Stimulated activated CD4-positive, alpha-beta T cell treated with anti-CD3 and anti-CD28 coated beads, Interleukin-4, amount 100 ng/mL, for 1 hour (primary cell): ENCODE results near the gene RNF4.
"Not testable (repeated sequence)": the region's sequence is repeated elsewhere in the genome, so short reads cannot be mapped to it uniquely, and the experiment has no call there.

Experiments used
- DNase-seq: peaks from one replicate; pipeline ENCODE4 v3.0.0-alpha.2; 2020

RNF4 gene

DNA sequence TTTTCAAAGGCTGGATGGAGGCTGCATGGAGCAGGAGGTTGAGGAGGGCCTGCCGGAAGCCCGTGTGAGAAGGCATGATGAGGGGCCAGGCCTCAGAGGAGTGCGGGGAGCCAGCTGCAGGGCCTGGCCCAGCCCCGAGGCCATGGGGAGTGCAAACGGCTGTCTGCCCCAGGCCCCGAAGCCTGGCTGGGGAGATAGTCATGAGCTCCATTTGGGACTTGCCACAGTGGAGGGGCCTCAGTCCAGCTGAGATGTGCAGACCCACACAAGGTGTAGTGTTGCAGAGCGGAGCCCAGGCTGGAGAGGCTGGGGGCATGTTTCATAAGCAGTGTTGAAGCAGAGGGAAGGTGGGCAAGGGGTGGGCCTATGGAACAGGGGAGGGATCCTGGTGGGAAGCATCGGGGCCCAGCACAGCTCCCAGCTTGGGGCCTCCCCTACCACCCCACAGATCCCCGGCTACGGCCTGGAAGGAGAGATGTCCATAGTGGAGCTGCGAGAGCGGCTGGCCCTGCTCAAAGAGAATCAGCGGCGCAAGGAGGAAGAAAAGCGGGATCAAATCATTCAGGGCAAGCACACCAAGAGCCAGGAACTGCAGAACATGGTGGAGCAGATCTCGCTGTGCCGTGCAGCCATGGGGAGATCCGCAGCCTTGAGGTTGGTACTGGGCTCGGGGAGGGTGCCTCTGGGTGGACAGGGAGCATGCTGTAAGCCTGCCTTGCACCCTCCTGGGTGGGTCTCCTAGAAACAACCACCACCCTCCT is 9.1 kb upstream of the RNF4 start:
- no peak for DNase-seq

DNA sequence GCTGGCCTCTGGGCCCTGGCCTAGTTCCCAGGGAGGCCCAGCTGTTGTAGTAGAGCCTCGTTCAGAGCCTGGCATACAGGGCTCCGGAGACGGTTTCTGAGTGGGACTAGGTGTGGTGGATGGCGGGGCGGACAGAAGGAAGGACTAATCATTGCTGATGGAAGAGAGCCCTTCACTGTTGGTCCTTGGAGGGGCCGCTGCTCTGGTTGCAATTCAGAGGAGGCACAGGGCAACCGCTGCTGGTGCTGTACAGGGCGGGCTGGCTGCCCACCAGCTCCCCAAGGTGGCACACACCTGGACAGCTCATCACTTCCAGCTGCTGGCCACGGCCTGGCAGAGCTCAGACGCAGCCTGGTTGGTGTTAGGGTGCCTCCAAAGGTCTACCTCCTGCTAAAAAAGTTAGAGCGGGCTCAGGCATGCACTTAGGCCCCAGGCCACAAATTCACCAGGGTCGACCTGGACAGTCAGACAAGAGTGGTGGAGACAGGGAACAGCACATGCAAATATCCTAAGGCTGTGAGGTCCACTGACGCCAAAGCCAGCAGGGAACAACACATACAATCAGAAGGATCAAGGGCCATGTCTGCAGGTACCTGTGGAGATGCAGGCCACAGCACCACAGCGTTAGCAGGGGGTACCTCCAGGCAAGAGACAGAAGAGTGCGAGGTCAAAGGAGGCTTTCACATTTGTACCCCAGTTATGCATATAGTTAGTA is 7.5 kb upstream of the RNF4 start:
- DNase-seq, result no peak

DNA sequence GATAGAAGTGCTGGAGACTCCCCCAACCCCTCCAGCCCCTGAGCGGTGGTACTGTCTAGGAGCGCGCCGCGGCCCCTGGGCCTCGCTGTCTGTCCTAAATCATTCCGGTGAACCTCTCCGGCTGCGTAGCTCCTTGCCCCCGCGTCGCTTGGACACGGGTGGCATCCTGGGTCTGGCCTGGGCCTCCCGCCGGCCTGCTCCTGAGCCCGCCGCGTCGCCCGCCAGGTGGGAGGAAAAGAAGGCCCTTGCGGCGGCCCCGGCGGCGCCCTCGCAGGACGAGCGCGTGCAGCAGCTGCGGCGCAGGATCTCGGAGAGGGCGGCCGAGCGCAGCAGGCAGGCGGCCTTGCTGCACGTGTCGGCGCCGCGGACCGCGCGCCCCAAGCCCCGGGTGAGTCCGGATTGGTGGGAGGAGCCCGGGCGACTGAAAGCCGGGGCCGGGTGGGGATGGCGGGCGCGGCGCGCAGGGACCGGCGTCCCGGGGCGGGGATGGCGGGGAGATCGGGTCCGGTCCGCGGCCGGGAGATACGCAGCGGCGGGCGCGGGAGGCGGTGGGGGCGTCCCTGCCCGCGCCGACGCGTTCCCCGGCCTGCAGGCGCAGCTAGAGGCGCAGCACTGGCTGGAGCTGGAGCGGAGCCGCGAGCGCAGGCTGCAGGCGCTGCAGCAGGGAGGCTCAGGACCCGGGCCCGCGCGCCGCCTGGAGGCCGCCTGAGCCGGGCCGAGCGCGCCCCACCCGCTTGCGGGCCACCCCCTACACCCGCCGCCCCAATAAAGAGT is 6.5 kb upstream of the RNF4 start:
- DNase-seq, result peak; percentile 72

DNA sequence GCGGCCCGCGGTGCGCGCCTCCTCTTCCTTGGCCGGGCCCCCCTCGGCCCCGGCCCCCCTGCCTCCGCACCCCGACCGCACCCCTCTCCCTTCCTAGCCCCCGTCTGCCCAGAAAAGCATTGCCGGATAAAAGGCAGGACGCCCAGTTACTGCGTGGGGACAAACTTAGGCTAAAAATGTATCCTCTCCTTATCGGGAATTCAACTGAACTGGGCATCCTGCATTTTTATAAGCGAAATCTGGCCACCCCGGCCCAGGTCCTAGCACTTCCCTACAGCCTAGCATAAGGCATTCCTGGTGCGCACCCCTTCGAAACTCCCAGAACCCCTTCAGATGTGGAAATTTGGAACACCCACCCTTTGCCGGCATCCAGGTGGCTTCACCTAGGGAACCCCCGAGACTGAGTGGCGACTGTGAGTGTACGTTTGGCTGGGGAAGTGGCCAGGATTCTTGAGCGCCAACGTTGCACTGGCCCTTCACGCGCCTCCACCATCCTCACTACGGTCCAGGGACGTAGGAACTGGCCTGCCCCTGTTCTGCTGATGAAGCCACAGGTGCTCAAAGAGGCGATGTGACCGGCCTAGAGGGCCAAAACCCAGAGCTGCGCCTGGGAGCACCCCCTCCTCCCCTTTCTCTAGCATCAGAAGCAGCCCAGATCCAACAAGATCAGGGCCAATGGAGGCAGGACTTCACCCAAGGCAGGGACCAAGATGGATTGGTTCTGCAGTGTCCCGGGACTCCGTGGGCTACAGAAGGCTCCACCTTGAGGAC is 5.7 kb upstream of the RNF4 start:
- no peak for DNase-seq

DNA sequence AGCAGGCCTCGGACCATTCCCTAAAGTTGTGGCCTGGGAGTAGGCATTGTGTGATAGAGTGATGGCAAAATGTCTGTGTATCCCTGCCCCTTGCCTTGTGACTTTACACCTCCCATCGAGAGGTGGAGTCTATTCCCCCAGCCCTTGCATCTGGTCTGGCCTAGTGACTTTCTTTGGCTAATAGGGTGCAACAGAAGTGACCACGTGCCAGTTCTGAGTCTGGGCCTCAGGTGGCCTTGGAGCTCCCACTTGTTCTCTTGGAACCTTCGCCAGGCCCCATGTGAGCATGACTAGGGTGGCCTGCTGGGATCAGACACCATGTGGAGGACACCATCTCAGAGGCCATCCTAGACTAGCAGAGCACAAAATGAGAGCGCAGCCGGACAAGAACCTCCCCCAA is 3.9 kb upstream of the RNF4 start:
- no peak for DNase-seq

- not testable (repeated sequence) for DNase-seq
These were observed 3.4 kb upstream of the RNF4 start for GRCh38 chr4:2465544-2465943.

DNA sequence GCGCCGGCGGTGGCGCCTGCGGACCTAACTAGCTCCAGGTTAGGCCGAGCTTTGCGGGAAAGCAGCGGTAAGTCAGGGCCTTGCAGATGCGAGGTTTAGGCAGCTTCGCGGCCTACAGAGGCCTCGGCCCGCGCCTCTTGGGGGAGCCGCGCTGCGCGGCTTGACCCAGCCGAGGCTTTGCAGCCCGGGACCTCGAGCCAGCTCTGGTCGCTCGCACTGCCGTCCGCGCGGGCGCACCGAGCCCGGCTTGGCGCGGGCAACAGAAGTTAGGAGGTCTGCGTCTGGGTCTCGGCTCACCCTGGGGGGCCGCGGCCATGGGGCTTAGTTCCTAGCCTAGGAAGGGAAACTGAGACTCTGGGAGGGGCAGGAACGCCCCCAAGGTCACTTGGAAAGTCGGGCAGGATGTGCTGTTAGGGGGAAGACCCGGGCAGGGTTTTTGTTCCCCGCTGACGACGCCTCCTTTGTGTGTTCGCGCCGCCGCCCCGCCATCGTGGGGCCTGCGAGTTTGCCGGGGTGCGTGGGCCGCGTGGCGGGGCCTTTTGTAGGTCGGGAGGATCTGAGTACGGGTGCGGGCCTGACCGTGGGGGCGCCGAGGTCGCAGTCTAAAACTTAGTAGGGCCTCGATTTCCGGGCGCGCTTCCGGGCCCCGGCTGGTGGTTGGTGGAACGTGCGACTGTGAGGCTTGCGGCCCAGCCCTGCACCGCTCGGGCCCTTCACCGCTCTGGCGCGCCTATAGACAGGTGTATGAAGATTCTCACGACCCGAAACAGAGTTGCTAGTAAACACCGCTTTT is 482 bp downstream of the RNF4 start:
- peak; percentile 72 for DNase-seq

DNA sequence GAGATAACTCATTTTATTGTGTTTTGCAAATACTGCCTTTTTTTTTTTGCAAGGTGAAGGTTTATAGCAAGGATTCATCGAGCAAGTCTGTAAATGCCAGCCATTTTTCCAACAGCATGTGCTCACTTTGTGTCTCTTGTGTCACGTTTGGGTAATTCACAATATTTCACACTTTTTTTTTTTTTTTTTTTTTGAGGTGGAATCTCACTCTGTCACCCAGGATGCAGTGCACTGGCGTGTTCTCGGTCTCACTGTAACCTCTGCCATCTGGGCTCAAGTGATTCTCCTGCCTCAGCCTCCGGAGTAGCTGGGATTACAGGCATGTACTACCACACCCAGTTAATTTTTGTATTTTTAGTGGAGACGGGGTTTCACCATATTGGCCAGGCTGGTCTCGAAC is 1.9 kb downstream of the RNF4 start:
- DNase-seq, result no peak

DNA sequence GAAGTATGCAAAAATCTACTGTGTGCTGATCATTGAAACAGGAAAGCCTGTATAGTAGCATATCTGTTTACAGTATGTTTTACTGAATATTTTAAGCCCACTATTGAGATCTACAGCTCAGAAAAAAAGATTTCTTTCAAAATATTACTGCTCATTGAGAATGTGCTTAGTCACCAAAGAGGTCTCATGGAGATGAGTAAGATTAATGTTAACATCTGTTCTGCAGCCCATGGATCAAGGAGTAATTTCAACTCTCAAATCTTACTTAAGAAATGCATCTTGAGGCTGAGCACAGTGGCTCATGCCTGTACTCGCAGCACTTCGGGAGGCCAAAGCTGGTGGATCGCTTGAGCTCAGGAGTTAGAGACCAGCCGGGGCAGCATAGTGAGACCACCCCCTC is 3.3 kb downstream of the RNF4 start:
- DNase-seq, result no peak

DNA sequence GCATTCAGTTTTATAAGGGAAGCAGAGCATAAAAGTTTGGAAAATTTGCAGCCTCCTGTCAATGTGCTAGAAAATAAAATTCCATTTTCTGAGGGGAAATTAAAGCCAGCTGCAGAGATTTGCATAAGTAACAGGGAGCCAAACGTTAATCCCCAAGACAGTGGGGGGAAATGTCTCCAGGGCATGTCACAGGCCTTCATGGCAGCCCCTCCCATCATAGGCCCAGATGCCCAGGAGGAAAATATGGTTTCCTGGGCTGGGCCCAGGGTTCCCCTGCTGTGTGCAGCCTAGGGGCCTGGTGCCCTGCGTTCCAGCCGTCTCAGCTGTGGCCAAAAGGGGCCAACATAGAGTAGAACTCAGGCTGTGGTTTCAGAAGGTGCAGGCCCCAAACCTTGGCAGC is 9.3 kb downstream of the RNF4 start:
- no peak for DNase-seq

DNA sequence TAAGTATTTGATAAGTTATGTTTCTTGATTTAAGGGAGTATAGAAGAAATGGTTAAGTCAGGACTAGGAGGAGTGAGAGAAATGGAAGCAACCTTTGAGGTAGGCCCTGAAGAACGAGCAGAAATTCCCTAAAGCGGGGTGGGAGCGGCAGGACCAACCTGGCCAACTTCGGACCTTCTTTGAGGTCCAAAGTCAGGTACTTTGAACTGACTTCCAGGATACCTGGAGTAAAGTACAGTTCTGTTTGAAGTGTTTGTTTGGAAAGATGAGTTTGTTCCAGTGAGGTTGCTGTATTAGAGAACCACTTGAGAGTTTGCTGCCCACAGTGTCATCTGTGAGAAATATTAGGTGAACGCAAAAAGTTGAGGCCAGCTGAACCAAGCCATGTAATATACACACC is 11.7 kb downstream of the RNF4 start:
- no peak for DNase-seq

- no peak for DNase-seq
These were observed 13.3 kb downstream of the RNF4 start for GRCh38 chr4:2482192-2482591.

DNA sequence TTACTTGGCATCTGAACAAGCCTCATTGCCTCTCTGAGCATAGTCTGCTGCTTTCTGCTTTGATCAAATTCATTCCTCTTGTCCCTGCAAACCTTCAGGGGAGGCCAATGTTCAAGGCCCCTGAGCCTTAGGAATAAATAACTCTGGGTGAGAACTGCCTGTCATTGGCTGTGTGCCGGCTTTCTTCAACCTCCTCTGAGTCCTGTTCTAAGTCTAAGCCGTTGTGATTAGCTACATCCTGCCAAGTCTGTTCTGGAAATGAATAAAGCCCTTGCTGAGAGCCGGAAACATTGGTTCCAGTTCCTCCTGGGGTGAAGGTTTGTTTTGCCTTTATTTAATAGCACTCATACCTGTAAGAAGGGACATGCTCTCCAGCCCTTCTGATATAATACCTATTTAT is 13.8 kb downstream of the RNF4 start:
- DNase-seq, result no peak

DNA sequence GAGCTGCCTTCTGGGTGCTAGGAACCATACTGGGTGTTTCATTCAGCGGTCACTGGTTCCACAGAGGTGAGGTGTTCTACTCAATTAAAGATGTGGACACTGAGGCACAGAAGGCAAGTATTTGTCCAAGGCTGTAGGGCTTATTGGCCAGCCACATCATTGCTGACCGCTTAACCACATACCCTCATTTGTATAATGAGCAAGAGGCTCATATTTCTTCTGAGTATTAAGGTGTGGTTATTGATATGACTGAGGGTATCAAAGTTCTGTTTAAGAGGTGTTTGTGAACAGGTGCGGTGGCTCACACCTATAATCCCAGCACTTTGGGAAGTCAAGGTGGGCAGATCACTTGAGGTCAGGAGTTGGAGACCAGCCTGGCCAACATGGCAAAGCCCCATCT is 14.3 kb downstream of the RNF4 start:
- DNase-seq, result no peak

GRCh38 chr4:2484185-2484584 is 15.3 kb downstream of the RNF4 start:
- no peak for DNase-seq

GRCh38 chr4:2484993-2485392 is 16.1 kb downstream of the RNF4 start:
- peak; percentile 52 for DNase-seq

GRCh38 chr4:2485956-2486355 is 17.1 kb downstream of the RNF4 start:
- DNase-seq, result no peak

DNA sequence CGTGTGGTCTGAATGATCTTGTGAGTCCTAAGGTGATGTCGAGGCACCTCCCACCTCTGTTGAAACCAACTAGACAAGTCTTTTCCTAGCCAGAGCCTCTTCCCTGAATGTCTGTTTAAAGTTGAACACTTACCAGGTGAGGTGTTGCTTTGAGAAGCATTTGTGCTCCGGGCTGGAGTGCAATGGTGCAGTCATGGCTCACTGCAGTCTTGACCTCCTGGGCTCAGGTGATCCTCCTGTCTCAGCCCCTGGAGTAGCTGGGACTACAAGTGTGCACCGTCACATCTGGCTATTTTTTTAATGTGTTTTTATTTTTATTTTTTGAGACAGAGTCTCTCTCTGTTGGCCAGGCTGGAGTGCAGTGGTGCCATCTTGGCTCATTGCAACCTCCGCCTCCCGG is 18.1 kb downstream of the RNF4 start:
- DNase-seq, result no peak

DNA sequence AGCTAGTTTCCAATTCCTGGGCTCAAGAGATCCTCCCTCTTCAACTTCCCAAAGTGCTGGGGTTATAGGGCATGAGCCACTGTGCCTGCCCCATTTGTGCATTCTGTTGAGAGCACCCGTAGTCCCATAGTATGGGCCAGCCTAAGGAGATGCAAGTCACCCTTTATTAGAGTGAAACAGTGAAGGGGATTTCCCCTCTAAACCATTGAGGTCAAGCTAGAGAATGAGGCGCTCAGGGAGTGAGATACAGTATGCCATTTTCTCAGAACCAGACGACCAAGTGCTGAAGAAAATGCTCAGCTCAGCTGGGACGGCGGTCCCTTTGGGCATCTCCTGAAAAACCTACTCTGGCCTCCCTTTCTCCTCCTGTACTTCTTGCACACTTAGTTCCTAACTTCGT is 18.7 kb downstream of the RNF4 start:
- no peak for DNase-seq

DNA sequence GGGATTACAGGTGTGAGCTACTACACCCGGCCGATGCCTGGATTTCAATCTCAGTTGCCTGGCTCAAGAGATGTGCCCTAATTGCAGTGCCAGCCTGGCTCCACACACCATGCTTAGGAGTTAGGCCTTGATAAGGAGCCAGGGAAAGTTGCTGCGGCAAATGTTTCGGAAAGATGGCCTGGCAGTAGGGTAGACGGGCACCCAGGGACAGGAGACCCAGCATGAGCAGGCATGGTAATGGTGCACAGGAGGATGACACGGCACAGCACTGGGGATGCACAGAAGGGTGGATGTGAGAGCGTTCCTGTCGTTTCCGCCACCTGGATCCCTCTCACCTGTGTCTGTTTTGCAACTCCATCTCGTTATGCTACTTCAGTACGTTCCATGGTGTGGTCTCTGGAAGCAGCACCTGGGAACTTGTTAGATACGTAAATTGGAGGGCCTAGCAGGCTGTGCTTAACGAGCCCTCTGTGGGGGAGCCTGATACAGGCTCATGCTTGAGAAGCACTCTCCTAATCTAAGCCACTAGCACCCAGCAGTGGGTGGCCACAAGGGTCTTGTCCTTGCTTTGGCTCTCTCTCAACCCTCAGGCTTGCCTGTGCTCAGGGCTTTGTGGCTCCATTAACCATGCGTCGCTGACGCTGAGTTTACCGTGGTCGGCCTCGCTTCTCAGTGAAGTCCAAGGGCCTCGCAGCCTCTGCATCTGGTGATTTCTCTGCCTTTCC is 20.3 kb downstream of the RNF4 start:
- DNase-seq, result no peak

DNA sequence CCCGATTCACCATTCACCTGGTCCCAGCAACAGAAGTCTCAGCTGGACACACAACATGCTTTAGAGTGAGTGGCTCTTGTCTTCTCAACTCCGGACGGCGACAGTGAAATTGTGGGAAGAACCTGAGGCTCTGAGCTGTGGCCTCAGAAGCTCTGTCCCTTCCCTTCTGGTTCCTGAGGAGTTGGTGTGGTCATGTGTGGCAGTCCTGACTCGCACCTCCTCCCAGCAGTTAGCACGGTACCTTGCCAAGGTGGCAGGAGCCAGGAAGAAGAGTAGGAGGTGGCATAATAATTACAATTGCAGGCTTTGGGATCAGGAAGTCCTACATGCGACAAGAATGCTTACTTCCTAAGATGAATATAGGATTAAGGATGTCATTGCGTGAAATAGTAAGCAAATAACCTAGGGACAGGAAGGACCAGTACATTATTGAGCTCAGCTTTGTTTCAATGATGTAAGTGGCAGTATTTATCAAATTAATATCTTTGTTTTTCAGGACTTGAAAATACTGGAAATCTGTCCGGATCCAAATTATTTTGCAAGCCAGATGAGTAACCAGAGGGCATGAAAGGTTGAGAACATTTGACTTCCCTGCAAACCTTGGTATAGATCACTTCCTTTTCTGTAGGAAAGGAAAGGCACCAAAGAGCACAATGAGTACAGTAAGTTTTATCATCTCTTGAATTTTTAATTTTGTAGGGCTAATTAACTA is 21.1 kb downstream of the RNF4 start:
- no peak for DNase-seq
